ENCODE measurements around the gene GRK6. TPM values are rescaled to one million over a fixed set of nuclear protein-coding genes. Genes with fewer than 3 reads are reported as not detected.

GRK6 gene
- total and polyA plus RNA-seq, 9 of the 15 experiments (the other 6 are each of a cell fraction or from before 2014, with no cell fraction given): 0.63 to 122 (median 44.5) TPM

DNA sequence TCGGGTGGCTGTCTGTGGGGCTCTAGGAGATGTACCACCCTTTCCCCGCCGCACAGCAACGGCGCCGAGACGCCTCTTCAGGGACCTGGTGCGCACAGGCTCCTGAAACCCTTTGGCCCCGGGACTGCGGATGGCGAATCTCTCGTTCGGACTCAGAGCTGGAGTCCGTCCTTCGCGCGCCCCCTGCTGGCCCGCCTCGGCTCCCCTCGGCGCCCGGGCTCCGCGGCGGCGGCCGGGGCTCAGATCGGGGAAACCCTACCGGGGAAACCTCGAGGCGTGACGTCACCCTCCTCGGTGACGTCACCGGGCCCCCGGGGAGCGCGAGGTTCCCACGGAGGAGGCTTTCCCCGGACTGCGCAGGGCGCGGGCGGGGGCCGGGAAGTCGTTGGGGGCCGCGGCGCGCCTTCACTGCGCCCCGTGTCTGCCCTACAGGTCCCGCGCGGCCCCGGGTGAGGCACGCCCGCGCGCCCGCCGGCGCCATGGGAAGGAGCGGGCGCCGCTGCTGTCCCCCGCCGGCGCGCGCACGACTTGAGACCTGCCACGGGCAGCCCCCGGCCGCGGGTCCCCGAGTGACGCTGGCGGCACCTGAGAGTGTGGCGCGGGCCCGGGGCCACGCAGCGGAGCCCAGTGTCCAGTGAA, 28.0 kb downstream of the GRK6 start (continued):
- TF ChIP-seq U2AF2 (optimal IDR thresholded peaks at IDR 0.05; ENCODE audit: low read depth, low read length) (no peak), ZNF23 (CRISPR knock-in tag; IDR thresholded peaks at IDR 0.05) (no peak), ZNF589 (CRISPR knock-in tag; IDR thresholded peaks at IDR 0.05; ENCODE audit: low read depth) (no peak), YBX1 (IDR thresholded peaks at IDR 0.05) (no peak), ZSCAN29 (IDR thresholded peaks at IDR 0.05) (no peak), HDGF (IDR thresholded peaks at IDR 0.05) (no peak), SMAD3 (CRISPR knock-in tag; conservative IDR thresholded peaks at IDR 0.05) (no peak), ZNF133 (CRISPR knock-in tag; IDR thresholded peaks at IDR 0.05) (no peak), EP400 (IDR thresholded peaks at IDR 0.05) (peak; percentile 47; the same call in 1 of the 2 replicates), ZNF75A (CRISPR knock-in tag; IDR thresholded peaks at IDR 0.05) (no peak), NFE2L1 (tag; IDR thresholded peaks at IDR 0.05; ENCODE audit: borderline replicate concordance, low read depth) (no peak), RFX1 (IDR thresholded peaks at IDR 0.05) (no peak), NFYB (IDR thresholded peaks at IDR 0.05; ENCODE audit: extremely low read depth, insufficient read length) (no peak), NFIC (IDR thresholded peaks at IDR 0.05) (peak; percentile 36)
- TF ChIP-seq, protein P1, sequence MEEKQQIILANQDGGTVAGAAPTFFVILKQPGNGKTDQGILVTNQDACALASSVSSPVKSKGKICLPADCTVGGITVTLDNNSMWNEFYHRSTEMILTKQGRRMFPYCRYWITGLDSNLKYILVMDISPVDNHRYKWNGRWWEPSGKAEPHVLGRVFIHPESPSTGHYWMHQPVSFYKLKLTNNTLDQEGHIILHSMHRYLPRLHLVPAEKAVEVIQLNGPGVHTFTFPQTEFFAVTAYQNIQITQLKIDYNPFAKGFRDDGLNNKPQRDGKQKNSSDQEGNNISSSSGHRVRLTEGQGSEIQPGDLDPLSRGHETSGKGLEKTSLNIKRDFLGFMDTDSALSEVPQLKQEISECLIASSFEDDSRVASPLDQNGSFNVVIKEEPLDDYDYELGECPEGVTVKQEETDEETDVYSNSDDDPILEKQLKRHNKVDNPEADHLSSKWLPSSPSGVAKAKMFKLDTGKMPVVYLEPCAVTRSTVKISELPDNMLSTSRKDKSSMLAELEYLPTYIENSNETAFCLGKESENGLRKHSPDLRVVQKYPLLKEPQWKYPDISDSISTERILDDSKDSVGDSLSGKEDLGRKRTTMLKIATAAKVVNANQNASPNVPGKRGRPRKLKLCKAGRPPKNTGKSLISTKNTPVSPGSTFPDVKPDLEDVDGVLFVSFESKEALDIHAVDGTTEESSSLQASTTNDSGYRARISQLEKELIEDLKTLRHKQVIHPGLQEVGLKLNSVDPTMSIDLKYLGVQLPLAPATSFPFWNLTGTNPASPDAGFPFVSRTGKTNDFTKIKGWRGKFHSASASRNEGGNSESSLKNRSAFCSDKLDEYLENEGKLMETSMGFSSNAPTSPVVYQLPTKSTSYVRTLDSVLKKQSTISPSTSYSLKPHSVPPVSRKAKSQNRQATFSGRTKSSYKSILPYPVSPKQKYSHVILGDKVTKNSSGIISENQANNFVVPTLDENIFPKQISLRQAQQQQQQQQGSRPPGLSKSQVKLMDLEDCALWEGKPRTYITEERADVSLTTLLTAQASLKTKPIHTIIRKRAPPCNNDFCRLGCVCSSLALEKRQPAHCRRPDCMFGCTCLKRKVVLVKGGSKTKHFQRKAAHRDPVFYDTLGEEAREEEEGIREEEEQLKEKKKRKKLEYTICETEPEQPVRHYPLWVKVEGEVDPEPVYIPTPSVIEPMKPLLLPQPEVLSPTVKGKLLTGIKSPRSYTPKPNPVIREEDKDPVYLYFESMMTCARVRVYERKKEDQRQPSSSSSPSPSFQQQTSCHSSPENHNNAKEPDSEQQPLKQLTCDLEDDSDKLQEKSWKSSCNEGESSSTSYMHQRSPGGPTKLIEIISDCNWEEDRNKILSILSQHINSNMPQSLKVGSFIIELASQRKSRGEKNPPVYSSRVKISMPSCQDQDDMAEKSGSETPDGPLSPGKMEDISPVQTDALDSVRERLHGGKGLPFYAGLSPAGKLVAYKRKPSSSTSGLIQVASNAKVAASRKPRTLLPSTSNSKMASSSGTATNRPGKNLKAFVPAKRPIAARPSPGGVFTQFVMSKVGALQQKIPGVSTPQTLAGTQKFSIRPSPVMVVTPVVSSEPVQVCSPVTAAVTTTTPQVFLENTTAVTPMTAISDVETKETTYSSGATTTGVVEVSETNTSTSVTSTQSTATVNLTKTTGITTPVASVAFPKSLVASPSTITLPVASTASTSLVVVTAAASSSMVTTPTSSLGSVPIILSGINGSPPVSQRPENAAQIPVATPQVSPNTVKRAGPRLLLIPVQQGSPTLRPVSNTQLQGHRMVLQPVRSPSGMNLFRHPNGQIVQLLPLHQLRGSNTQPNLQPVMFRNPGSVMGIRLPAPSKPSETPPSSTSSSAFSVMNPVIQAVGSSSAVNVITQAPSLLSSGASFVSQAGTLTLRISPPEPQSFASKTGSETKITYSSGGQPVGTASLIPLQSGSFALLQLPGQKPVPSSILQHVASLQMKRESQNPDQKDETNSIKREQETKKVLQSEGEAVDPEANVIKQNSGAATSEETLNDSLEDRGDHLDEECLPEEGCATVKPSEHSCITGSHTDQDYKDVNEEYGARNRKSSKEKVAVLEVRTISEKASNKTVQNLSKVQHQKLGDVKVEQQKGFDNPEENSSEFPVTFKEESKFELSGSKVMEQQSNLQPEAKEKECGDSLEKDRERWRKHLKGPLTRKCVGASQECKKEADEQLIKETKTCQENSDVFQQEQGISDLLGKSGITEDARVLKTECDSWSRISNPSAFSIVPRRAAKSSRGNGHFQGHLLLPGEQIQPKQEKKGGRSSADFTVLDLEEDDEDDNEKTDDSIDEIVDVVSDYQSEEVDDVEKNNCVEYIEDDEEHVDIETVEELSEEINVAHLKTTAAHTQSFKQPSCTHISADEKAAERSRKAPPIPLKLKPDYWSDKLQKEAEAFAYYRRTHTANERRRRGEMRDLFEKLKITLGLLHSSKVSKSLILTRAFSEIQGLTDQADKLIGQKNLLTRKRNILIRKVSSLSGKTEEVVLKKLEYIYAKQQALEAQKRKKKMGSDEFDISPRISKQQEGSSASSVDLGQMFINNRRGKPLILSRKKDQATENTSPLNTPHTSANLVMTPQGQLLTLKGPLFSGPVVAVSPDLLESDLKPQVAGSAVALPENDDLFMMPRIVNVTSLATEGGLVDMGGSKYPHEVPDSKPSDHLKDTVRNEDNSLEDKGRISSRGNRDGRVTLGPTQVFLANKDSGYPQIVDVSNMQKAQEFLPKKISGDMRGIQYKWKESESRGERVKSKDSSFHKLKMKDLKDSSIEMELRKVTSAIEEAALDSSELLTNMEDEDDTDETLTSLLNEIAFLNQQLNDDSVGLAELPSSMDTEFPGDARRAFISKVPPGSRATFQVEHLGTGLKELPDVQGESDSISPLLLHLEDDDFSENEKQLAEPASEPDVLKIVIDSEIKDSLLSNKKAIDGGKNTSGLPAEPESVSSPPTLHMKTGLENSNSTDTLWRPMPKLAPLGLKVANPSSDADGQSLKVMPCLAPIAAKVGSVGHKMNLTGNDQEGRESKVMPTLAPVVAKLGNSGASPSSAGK (IDR thresholded peaks at IDR 0.05): no peak
- TF ChIP-seq, protein P2, sequence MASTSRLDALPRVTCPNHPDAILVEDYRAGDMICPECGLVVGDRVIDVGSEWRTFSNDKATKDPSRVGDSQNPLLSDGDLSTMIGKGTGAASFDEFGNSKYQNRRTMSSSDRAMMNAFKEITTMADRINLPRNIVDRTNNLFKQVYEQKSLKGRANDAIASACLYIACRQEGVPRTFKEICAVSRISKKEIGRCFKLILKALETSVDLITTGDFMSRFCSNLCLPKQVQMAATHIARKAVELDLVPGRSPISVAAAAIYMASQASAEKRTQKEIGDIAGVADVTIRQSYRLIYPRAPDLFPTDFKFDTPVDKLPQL (IDR thresholded peaks at IDR 0.05; ENCODE audit: extremely low read depth, insufficient read length): no peak
- TF ChIP-seq, protein P3, sequence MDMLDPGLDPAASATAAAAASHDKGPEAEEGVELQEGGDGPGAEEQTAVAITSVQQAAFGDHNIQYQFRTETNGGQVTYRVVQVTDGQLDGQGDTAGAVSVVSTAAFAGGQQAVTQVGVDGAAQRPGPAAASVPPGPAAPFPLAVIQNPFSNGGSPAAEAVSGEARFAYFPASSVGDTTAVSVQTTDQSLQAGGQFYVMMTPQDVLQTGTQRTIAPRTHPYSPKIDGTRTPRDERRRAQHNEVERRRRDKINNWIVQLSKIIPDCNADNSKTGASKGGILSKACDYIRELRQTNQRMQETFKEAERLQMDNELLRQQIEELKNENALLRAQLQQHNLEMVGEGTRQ (CRISPR knock-in tag; IDR thresholded peaks at IDR 0.05): no peak

Data from K562 (cell line).